NCI-H82 treated with DMSO at 0.1 percent for 48 hours (cell line): ENCODE results near the gene CDA.
A peak's percentile ranks its signal among the peaks of the same experiment; 100 is the strongest.

Experiments
- DNase-seq: peaks from one replicate; lab custom pipeline; 2025; ENCODE audit not compliant: unreplicated experiment; lab: John Stamatoyannopoulos, UW

Gene CDA

GRCh38 chr1:20648438-20648837, 59.5 kb downstream of the CDA start:
- no peak for DNase-seq

GRCh38 chr1:20648946-20649345, 60.0 kb downstream of the CDA start:
- DNase-seq, result no peak

GRCh38 chr1:20652300-20652699, 63.4 kb downstream of the CDA start:
- DNase-seq, result no peak

- DNase-seq, result no peak
Measured at GRCh38 chr1:20654104-20654690, 65.3 kb downstream of the CDA start.

- no peak for DNase-seq
Measured at GRCh38 chr1:20657024-20657423, 68.1 kb downstream of the CDA start.

- DNase-seq, result no peak
Measured at GRCh38 chr1:20658166-20658915, 69.4 kb downstream of the CDA start.

GRCh38 chr1:20660363-20660762, 71.5 kb downstream of the CDA start:
- no peak for DNase-seq

GRCh38 chr1:20660847-20661206, 71.9 kb downstream of the CDA start:
- no peak for DNase-seq

- DNase-seq, result peak; percentile 97
Measured at GRCh38 chr1:20661207-20662109, 72.6 kb downstream of the CDA start, which contains the start of gene DDOST. TSS of gene DDOST (minus strand) at chr1:20661369. CDS start at chr1:20661350, 19 bp downstream.

GRCh38 chr1:20662110-20662475, 73.2 kb downstream of the CDA start:
- no peak for DNase-seq

- DNase-seq, result no peak
Measured at GRCh38 chr1:20663365-20663764, 74.5 kb downstream of the CDA start.

GRCh38 chr1:20663969-20664715, 75.2 kb downstream of the CDA start:
- no peak for DNase-seq

GRCh38 chr1:20665726-20666125, 76.8 kb downstream of the CDA start:
- DNase-seq, result no peak

GRCh38 chr1:20666146-20666545, 77.2 kb downstream of the CDA start:
- DNase-seq, result no peak

GRCh38 chr1:20666804-20667203, 77.9 kb downstream of the CDA start:
- DNase-seq, result no peak
